SK-N-SH treated with all-trans-retinoic acid at 6 μM for 48 hours (cell line): ENCODE measurements around the gene CTTNBP2.

Source experiments
- CSDC2 ChIP-seq: fragments of 250-450 bp; sonication (Bioruptor Pico); IDR thresholded peaks from 2 replicates; pipeline ENCODE4 v1.5.0; 2020; ENCODE audit warnings: mild to moderate bottlenecking, moderate library complexity
- GLIS3 ChIP-seq: fragments of 250-450 bp; sonication (Bioruptor Pico); IDR thresholded peaks from 2 replicates; pipeline ENCODE4 v1.5.0; 2020; ENCODE audit warnings: mild to moderate bottlenecking, moderate library complexity
- SNAI2 ChIP-seq: fragments of 250-450 bp; sonication (Bioruptor Pico); IDR thresholded peaks from 2 replicates; pipeline ENCODE4 v1.5.0; 2020; ENCODE audit warnings: mild to moderate bottlenecking, moderate library complexity
- TF ChIP-seq, protein P1 (sequence below): fragments of 250-450 bp; sonication (Bioruptor Pico); IDR thresholded peaks from 2 replicates; pipeline ENCODE4 v1.5.0; 2020; ENCODE audit warnings: mild to moderate bottlenecking, moderate library complexity

DNA sequence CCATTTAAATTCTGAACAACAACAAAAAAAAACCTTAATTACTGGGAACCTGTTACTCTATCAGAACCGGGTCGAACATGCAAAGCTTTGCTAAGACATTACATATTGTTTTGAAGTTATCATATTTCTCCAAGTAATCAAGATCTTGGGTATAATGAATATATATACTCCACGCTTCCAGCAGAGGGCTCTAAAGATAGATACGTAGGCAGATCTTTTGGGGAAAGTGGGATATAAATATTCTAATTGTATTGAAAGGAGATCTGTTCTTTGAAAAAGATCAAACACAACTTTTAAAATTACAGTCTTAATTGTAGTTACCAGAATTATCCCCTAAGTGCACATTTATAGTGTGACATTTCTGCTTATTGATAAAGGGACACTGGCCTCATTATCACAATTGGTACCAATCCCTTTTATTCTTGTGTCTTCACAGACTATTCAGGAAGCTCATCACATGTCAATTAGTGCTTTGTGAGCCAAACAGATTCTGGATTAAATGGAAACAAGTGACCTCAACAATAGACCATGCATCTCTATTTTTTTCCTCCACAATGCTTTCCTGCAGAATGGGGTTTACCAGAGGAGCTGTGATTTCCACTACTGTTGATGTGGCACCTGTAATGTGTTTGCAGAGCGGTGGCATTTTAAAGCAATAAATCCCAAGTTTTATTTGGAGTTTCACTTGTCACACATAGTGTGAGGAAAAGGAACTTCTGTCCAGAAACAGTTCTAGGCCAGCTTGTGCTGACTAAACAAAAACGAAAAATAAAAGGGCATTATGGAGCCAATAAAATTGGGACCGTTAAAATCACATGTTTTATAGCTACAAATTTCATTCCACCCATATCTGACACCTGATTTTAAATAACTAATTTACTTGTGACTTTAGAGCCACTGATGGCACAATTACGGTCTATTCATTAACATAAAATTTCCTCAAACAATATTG is 122.4 kb downstream of the CTTNBP2 start:
- TF ChIP-seq, protein P1, sequence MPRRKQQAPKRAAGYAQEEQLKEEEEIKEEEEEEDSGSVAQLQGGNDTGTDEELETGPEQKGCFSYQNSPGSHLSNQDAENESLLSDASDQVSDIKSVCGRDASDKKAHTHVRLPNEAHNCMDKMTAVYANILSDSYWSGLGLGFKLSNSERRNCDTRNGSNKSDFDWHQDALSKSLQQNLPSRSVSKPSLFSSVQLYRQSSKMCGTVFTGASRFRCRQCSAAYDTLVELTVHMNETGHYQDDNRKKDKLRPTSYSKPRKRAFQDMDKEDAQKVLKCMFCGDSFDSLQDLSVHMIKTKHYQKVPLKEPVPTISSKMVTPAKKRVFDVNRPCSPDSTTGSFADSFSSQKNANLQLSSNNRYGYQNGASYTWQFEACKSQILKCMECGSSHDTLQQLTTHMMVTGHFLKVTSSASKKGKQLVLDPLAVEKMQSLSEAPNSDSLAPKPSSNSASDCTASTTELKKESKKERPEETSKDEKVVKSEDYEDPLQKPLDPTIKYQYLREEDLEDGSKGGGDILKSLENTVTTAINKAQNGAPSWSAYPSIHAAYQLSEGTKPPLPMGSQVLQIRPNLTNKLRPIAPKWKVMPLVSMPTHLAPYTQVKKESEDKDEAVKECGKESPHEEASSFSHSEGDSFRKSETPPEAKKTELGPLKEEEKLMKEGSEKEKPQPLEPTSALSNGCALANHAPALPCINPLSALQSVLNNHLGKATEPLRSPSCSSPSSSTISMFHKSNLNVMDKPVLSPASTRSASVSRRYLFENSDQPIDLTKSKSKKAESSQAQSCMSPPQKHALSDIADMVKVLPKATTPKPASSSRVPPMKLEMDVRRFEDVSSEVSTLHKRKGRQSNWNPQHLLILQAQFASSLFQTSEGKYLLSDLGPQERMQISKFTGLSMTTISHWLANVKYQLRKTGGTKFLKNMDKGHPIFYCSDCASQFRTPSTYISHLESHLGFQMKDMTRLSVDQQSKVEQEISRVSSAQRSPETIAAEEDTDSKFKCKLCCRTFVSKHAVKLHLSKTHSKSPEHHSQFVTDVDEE (CRISPR knock-in tag) = no peak
- TF ChIP-seq SNAI2 (CRISPR knock-in tag) (no peak), CSDC2 (no peak), GLIS3 (CRISPR knock-in tag) (no peak)
